OCI-LY7 (cell line): Measurements from ENCODE around the gene UPK3A. TPM values are rescaled to one million over a fixed set of nuclear protein-coding genes. Genes with fewer than 3 reads are reported as not detected.

Experiments
- BruUV-seq: library from RNA; stranded (reverse); fragments of 400-500 nt; replicated peaks from 2 replicates; lab custom pipeline; 2021; lab: Mats Ljungman, UMichigan
- CTCF ChIA-PET: fragments of 300-600 bp; sonication (Branson Sonifier 250); formaldehyde crosslinking; loops from one replicate; lab custom pipeline; 2022; ENCODE audit warnings: antibody characterized with exemption; ENCODE audit not compliant: unreplicated experiment; lab: Charles Lee
- POLR2A ChIA-PET: fragments of 300-600 bp; sonication (Branson Sonifier 250); formaldehyde crosslinking; loops from one replicate; lab custom pipeline; 2022; ENCODE audit warnings: antibody characterized with exemption; lab: Charles Lee
- DNase-seq: peaks from one replicate; pipeline ENCODE4 v3.0.0-alpha.2; 2015; ENCODE audit warnings: low spot score
- H2AFZ ChIP-seq: fragments of 200-600 bp; sonication (generic), shearing (Covaris generic); 2 replicates; pipeline ENCODE4 v1.6.1; 2014; ENCODE audit warnings: mild to moderate bottlenecking, antibody characterized with exemption, low read length, moderate library complexity
- H3K27ac ChIP-seq: fragments of 200-600 bp; sonication (generic); 2 replicates; pipeline ENCODE4 v1.5.1; 2014; ENCODE audit warnings: mixed run types, low read depth, mild to moderate bottlenecking, moderate library complexity, low read length, inconsistent platforms; ENCODE audit not compliant: poor library complexity, severe bottlenecking
- H3K36me3 ChIP-seq: fragments of 200-600 bp; sonication (generic); 2 replicates; pipeline ENCODE4 v1.6.1; 2014; ENCODE audit warnings: mild to moderate bottlenecking, antibody characterized with exemption, low read length, moderate library complexity, mixed read lengths; ENCODE audit not compliant: insufficient read depth
- H3K4me1 ChIP-seq: fragments of 200-600 bp; sonication (generic); 2 replicates; pipeline ENCODE4 v1.5.1; 2014; ENCODE audit warnings: mild to moderate bottlenecking, low read length; ENCODE audit not compliant: insufficient read depth, poor library complexity, severe bottlenecking
- H3K4me2 ChIP-seq: fragments of 200-600 bp; sonication (generic); 2 replicates; pipeline ENCODE4 v1.6.1; 2014; ENCODE audit warnings: mild to moderate bottlenecking, low read length
- H3K4me3 ChIP-seq: fragments of 200-600 bp; sonication (generic); 2 replicates; pipeline ENCODE4 v1.5.1; 2014; ENCODE audit warnings: mild to moderate bottlenecking, low read depth, low read length; ENCODE audit not compliant: poor library complexity, severe bottlenecking
- H3K79me2 ChIP-seq: fragments of 200-600 bp; sonication (generic); 2 replicates; pipeline ENCODE4 v1.6.1; 2016; ENCODE audit warnings: low read depth, mild to moderate bottlenecking, low read length, moderate library complexity, mixed read lengths; ENCODE audit not compliant: insufficient read depth
- H3K9me2 ChIP-seq: fragments of 200-600 bp; sonication (generic); 2 replicates; pipeline ENCODE4 v1.6.1; 2016; ENCODE audit warnings: mild to moderate bottlenecking, low read length, mixed read lengths; ENCODE audit not compliant: insufficient read depth
- H3K9me3 ChIP-seq: fragments of 200-600 bp; sonication (generic); 2 replicates; pipeline ENCODE4 v1.6.1; 2014; ENCODE audit warnings: mild to moderate bottlenecking, mixed run types, low read length, mixed read lengths
- H4K20me1 ChIP-seq: fragments of 200-600 bp; sonication (generic); 2 replicates; pipeline ENCODE4 v1.6.1; 2014; ENCODE audit warnings: mild to moderate bottlenecking, antibody characterized with exemption, low read length, moderate library complexity, mixed read lengths; ENCODE audit not compliant: insufficient read depth
- CTCF ChIP-seq: fragments of 200-600 bp; sonication (generic); conservative IDR thresholded peaks from 2 replicates; pipeline ENCODE4 v1.5.1; 2014; ENCODE audit warnings: mild to moderate bottlenecking, antibody characterized with exemption, low read length, moderate library complexity, mixed read lengths
- EZH2phosphoT487 ChIP-seq: fragments of 200-600 bp; sonication (generic); IDR thresholded peaks from 2 replicates; pipeline ENCODE4 v1.6.1; 2018; ENCODE audit warnings: low read depth, borderline replicate concordance, mild to moderate bottlenecking, mixed run types, antibody characterized with exemption, low read length, moderate library complexity, mixed read lengths
- intact Hi-C: fragments of 100-400 bp; cut with micrococcal nuclease; formaldehyde crosslinking; loops from one replicate; pipeline ENCODE4 v1.10.0; 2022; ENCODE audit not compliant: unreplicated experiment
- total RNA-seq, 2 experiments: library from RNA; depleted of rRNA in 1 of 2; stranded (reverse); fragments of >200 nt in 1 of 2; shearing (Covaris generic) in 1 of 2; gene quantifications; 2 replicates each; pipeline ENCODE4 v1.2.3, GENCODE V29; 2014 to 2022

Gene UPK3A
- total RNA-seq, 2 experiments from 2014 or later: not detected

DNA sequence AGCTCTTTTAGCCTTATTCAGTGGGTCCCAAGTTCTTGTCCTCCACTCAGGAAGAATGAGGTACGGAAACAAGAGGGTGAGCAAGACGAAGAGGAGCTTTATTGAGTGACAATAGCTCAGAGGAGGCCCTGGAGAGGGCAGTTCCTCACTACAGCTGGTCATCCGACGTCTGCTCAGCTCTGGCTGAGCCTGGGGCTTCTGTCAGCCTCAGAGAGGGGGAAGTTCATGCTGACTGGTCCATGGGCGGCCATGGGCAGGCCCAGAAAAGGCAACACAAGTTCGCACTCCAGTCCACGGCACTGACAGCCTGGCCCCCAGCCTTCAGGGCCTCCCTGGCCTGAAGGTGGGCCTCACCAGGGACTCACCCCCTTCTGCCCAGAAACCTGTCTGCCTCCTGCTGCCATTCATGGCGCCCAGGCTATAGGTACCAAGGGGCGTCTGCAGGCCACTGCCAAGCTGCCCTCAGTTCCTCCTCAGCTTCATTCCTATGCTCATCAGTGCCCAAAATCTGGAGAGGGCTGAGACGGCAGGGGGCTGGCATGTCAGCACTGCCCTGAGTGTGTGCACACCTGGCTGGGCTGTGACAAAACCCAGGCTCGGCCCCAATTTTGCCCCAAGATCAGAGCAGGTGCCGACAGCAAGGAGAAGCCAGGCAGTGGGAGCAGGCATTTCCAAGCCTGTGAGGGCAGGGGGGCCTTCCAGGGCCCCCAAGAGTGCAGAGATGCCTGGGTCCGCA, 22.4 kb upstream of the UPK3A start:
- no TSS peak for BruUV-seq
- intact Hi-C loops: loop anchor here (2.0 to 5.0 kb wide), 3 partner anchors 26 to 160 kb away; no protein-coding TSS in a partner anchor
- H4K20me1 ChIP-seq: no peaks in the 10 kb centered on the region
- CTCF ChIA-PET: interaction anchor here (0.6 to 1.3 kb wide), 5 partner anchors 16 to 29 kb away, joined by 3 read pairs; no protein-coding TSS in a partner anchor
- peak overlapping the region; percentile 53 for H3K4me3 ChIP-seq
- DNase-seq: peak; percentile 36
- peak overlapping the region; percentile 93 for H3K27ac ChIP-seq
- no peaks in the 10 kb centered on the region for H3K36me3 ChIP-seq
- peak overlapping the region; percentile 74 for H3K4me2 ChIP-seq
- H3K79me2 ChIP-seq: no peaks in the 10 kb centered on the region
- POLR2A ChIA-PET: interaction anchor here (0.6 to 2.2 kb wide), 7 partner anchors 10 to 99 kb away, joined by 3 to 8 read pairs (median 5); no protein-coding TSS in a partner anchor
- no peak overlapping the region; the same call in 1 of the 2 replicates for H2AFZ ChIP-seq
- peaks cover 56% of the 10 kb centered on the region for H3K4me1 ChIP-seq
- H3K9me2 ChIP-seq: no peaks in the 10 kb centered on the region
- TF ChIP-seq CTCF (no peak), EZH2phosphoT487 (no peak)
- H3K9me3 ChIP-seq: 0 out of 2 replicates have a peak, but pooled peaks cover 2% of the 10 kb centered on the region

DNA sequence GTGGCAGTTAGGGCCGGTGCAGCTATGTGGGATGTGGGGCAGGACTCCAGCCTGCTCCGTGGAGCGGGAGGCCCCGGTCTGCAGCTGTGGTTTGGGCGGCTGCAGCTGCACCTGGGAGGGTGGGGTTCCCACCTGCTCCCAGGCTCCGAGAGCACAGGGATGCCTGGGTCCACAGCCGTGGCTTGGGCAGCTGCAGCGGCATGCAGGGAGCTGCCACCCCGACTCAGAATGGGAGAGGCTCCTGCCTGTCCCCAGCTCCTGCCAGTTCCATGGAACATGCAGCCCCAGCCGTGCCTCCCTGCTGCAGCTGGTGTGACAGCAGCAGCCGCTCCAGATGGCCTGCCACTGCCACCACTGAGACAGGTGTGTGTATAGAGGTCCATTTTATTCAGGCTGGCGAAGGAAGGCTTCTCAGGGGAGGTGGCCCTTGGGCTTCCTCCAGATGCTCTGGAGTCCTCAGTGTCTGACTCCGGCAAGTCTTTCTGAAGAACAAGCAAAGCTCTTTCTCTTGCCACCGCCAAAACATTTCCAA, 21.8 kb upstream of the UPK3A start:
- Histone ChIP-seq H3K9me3 (no peaks in the 10 kb centered on the region), H3K9me2 (no peaks in the 10 kb centered on the region), H2AFZ (no peak overlapping the region; the same call in 1 of the 2 replicates), H3K4me2 (peak overlapping the region; percentile 74), H4K20me1 (no peaks in the 10 kb centered on the region), H3K4me3 (peak overlapping the region; percentile 53), H3K4me1 (peaks cover 56% of the 10 kb centered on the region), H3K79me2 (no peaks in the 10 kb centered on the region), H3K27ac (peak overlapping the region; percentile 93), H3K36me3 (no peaks in the 10 kb centered on the region)
- CTCF ChIA-PET: interaction anchor here (0.7 to 1.3 kb wide), 4 partner anchors 17 to 29 kb away, joined by 3 to 6 read pairs (median 3); no protein-coding TSS in a partner anchor
- intact Hi-C loops: loop anchor here (1.0 to 5.0 kb wide), 5 partner anchors 26 to 161 kb away; no protein-coding TSS in a partner anchor
- TF ChIP-seq CTCF (no peak), EZH2phosphoT487 (no peak)
- no TSS peak for BruUV-seq
- peak; percentile 86 for DNase-seq
- POLR2A ChIA-PET: interaction anchor here (0.8 to 2.2 kb wide), 6 partner anchors 17 to 100 kb away, joined by 3 to 8 read pairs (median 5); no protein-coding TSS in a partner anchor
